Adrenal gland (tissue), 5 donors: ENCODE data around the gene MDN1.

Experiments used
- POLR2A ChIP-seq, 2 donors: fragments of 450-650 bp; IDR thresholded peaks; one replicate each; pipeline ENCODE4 v1.6.1; 2017; ENCODE audit warnings: antibody characterized with exemption in 2 of 2, mild to moderate bottlenecking in 2 of 2, moderate library complexity in 1 of 2
- TF ChIP-seq, protein P1 (sequence below), 6 experiments: fragments of 450-650 bp in 4 of 6; fragments of 200-600 bp in 2 of 6; sonication (generic) in 1 of 6; IDR thresholded peaks; 1 replicate in 5 of 6; 2 replicates in 1 of 6; pipeline versions ENCODE4 v1.5.1 to v1.8.0; 2016 to 2021; ENCODE audit warnings: antibody characterized with exemption in 6 of 6, mild to moderate bottlenecking in 2 of 6, moderate library complexity in 1 of 6
- donor health status: DM: no; HTN: no; CAD: no.

DNA sequence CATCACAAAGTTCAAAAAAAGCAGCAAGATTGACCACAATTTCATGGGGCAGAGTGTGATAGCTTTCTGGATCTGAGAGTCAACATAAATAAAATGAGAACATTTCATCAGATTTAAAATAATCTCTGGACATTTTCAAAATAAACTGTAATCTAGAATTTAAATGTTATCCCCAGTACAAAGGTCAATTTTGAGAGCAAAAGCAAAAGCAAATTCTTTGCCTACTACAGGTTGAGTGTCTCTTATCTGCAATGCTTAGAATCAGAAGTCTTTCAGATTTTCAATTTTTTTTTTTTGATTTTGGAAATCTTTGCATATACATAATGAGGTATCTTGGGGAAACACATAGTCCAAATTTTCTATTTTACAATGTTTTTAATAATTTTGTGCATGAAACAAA is 113.5 kb downstream of the MDN1 start:
- TF ChIP-seq, protein P1, sequence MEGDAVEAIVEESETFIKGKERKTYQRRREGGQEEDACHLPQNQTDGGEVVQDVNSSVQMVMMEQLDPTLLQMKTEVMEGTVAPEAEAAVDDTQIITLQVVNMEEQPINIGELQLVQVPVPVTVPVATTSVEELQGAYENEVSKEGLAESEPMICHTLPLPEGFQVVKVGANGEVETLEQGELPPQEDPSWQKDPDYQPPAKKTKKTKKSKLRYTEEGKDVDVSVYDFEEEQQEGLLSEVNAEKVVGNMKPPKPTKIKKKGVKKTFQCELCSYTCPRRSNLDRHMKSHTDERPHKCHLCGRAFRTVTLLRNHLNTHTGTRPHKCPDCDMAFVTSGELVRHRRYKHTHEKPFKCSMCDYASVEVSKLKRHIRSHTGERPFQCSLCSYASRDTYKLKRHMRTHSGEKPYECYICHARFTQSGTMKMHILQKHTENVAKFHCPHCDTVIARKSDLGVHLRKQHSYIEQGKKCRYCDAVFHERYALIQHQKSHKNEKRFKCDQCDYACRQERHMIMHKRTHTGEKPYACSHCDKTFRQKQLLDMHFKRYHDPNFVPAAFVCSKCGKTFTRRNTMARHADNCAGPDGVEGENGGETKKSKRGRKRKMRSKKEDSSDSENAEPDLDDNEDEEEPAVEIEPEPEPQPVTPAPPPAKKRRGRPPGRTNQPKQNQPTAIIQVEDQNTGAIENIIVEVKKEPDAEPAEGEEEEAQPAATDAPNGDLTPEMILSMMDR (IDR thresholded peaks at IDR 0.05), result no peak
- no peak for TF ChIP-seq POLR2A (IDR thresholded peaks at IDR 0.05)
